ENCODE data around the gene SMIM32.

DNA sequence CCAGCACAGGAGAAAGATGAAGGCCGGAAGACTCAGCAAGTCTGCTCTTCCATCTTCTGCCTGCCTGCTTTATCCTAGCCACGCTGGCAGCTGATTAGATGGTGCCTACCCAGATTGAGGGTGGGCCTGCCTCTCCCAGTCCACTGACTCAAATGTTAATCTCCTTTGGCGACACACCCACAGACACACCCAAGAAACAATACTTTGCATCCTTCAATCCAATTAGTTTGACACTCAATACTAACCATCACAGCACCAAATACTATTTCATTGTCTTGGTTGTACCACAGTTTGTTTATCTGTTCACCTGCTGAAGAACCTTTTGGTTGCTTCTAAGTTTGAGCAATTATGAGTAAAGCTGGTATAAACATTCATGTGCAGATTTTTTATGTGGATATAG lies 23.7 kb downstream of the SMIM32 start:
- TF ChIP-seq, protein P1, sequence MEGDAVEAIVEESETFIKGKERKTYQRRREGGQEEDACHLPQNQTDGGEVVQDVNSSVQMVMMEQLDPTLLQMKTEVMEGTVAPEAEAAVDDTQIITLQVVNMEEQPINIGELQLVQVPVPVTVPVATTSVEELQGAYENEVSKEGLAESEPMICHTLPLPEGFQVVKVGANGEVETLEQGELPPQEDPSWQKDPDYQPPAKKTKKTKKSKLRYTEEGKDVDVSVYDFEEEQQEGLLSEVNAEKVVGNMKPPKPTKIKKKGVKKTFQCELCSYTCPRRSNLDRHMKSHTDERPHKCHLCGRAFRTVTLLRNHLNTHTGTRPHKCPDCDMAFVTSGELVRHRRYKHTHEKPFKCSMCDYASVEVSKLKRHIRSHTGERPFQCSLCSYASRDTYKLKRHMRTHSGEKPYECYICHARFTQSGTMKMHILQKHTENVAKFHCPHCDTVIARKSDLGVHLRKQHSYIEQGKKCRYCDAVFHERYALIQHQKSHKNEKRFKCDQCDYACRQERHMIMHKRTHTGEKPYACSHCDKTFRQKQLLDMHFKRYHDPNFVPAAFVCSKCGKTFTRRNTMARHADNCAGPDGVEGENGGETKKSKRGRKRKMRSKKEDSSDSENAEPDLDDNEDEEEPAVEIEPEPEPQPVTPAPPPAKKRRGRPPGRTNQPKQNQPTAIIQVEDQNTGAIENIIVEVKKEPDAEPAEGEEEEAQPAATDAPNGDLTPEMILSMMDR (conservative IDR thresholded peaks at IDR 0.05; ENCODE audit: low read length): no peak
- no peak for TF ChIP-seq EZH2phosphoT487 (IDR thresholded peaks at IDR 0.05; ENCODE audit: borderline replicate concordance)

Data from Loucy (cell line).